SK-N-MC (cell line): ENCODE results near the gene CUX1.

ENCODE experiments used
- EZH2 ChIP-seq: fragments of 200-600 bp; sonication (generic); IDR thresholded peaks from one replicate; pipeline ENCODE4 v1.6.1; 2017; ENCODE audit warnings: antibody characterized with exemption
- FOXP2 ChIP-seq: optimal IDR thresholded peaks from 2 replicates; pipeline ENCODE3; 2011; ENCODE audit warnings: mild to moderate bottlenecking, moderate library complexity; ENCODE audit not compliant: insufficient read depth; ENCODE audit errors: extremely low read length, control extremely low read depth
- POLR2AphosphoS5 ChIP-seq: IDR thresholded peaks from 2 replicates; pipeline ENCODE4 v1.6.1; 2012; ENCODE audit warnings: mild to moderate bottlenecking, low read depth, low read length, borderline replicate concordance

DNA sequence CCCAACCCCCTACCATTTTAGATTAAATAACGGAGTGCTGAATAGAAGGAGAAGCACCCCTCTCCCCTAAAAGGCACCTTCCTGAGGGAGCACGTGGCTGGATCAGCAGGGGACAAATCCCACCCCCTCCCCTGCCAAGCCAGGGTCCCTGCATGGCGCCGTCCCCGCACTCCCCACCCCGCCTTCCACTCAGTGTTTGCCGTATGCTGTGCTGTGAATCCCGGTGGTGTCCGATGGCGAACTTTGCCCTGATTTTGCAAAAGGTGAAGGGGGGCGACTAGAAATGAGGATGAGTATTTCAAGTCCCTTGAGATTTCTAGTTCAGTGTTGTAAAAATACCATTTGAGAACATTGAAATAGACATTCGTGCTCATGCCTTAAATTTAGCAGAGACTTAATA is 385.8 kb downstream of the CUX1 start:
- TF ChIP-seq EZH2 (no peak), POLR2AphosphoS5 (no peak), FOXP2 (no peak)
